ENCODE data around the gene TPH2. TPM values are rescaled to one million over a fixed set of nuclear protein-coding genes. Genes with fewer than 3 reads are reported as not detected.

TPH2 gene
- total and polyA plus RNA-seq, 2 of the 4 experiments (the other 2 are of a cell fraction), result not detected

GRCh38 chr12:71904629-71905028, 34.0 kb upstream of the TPH2 start:
- H2BK15ac ChIP-seq (ENCODE audit: low read depth, low read length), result no peak overlapping the region
- no peak overlapping the region for H3K4me3 ChIP-seq (ENCODE audit: insufficient read depth, low read depth, low read length)
- POLR2A ChIA-PET (ENCODE audit: unreplicated experiment), result no interaction called here
- H3K4me2 ChIP-seq (ENCODE audit: low read depth, low read length), result no peak overlapping the region
- dilution Hi-C loops (cut with HindIII; ENCODE audit: low sequenced_read_pairs, unreplicated experiment), result no loop called here
- H2BK5ac ChIP-seq (ENCODE audit: low read depth, low read length, poor library complexity, severe bottlenecking), result no peak overlapping the region
- intact Hi-C loops (cut with micrococcal nuclease), result no loop called here
- no peak overlapping the region for H3K18ac ChIP-seq (ENCODE audit: low read depth, low read length)
- no peaks in the 10 kb centered on the region for H4K20me1 ChIP-seq (ENCODE audit: insufficient read depth, low read length)
- CTCF ChIA-PET, result interaction anchor here (0.6 kb wide), 1 partner anchor 11 kb away, joined by 3 read pairs; no protein-coding TSS in a partner anchor
- WGBS, 2 experiments (ENCODE audit: extremely low coverage in 2 of 2, insufficient read length in 1 of 2), result no CpG with 5 or more reads among the region's 1 CpG
- H2AK5ac ChIP-seq (ENCODE audit: low read depth, low read length), result no peak overlapping the region
- no peak overlapping the region for H4K91ac ChIP-seq (ENCODE audit: insufficient read depth, low read depth, low read length)
- no peak overlapping the region for H4K5ac ChIP-seq (ENCODE audit: low read depth, low read length)
- H2BK20ac ChIP-seq (ENCODE audit: low read depth, low read length), result no peak overlapping the region
- no peak overlapping the region for H2AK9ac ChIP-seq (replicated peaks; ENCODE audit: low read depth, low read length, poor library complexity)
- H2BK120ac ChIP-seq (ENCODE audit: low read depth, low read length), result no peak overlapping the region
- H3K9me1 ChIP-seq (ENCODE audit: insufficient read depth, low read length), result no peaks in the 10 kb centered on the region
- ATAC-seq (ENCODE audit: low read depth) (no peak), DNase-seq (no peak)
- in situ Hi-C loops (cut with MboI; ENCODE audit: low sequenced_read_pairs), result no loop called here
- no peaks in the 10 kb centered on the region for H3K27me3 ChIP-seq (ENCODE audit: control insufficient read depth, insufficient read depth, low read length)
- no peak overlapping the region for H3K56ac ChIP-seq (ENCODE audit: extremely low read depth, insufficient read depth, low read length)
- no peak overlapping the region for H3K4ac ChIP-seq (ENCODE audit: low read depth, low read length)
- no peak overlapping the region for H2AFZ ChIP-seq (replicated peaks; ENCODE audit: low read length, poor library complexity)
- H3K14ac ChIP-seq (replicated peaks; ENCODE audit: low read depth, low read length), result no peak overlapping the region
- TF ChIP-seq MXI1 (IDR thresholded peaks at IDR 0.05; ENCODE audit: borderline replicate concordance, low read depth, low read length), result no peak
- no peak for TF ChIP-seq RFX5 (IDR thresholded peaks at IDR 0.05; ENCODE audit: low read depth, low read length)
- TF ChIP-seq CTCF (conservative IDR thresholded peaks at IDR 0.05; ENCODE audit: low read depth, low read length), result no peak
- no peak for TF ChIP-seq MAFK (IDR thresholded peaks at IDR 0.05; ENCODE audit: low read depth, low read length)
- TF ChIP-seq NFE2L2 (IDR thresholded peaks at IDR 0.05; ENCODE audit: low read depth, low read length), result no peak
- TF ChIP-seq MAZ (IDR thresholded peaks at IDR 0.05; ENCODE audit: borderline replicate concordance, low read depth, low read length), result no peak
- no peak for TF ChIP-seq CEBPB (IDR thresholded peaks at IDR 0.05; ENCODE audit: low read depth, low read length)
- TF ChIP-seq BHLHE40 (IDR thresholded peaks at IDR 0.05; ENCODE audit: low read depth, low read length), result no peak
- TF ChIP-seq RAD21 (IDR thresholded peaks at IDR 0.05; ENCODE audit: low read length), result no peak
- H3K79me1 ChIP-seq (ENCODE audit: low read depth in 1 of 2, low read length in 2 of 2), result no peaks in the 10 kb centered on the region
- no peak overlapping the region for H4K8ac ChIP-seq (ENCODE audit: low read depth in 2 of 2, low read length in 2 of 2)
- H3K4me1 ChIP-seq (ENCODE audit: control insufficient read depth, insufficient read depth, low read length), result peaks cover 6% of the 10 kb centered on the region; the same call in 1 of the 2 replicates
- peaks cover 5% of the 10 kb centered on the region for H3K36me3 ChIP-seq (ENCODE audit: control insufficient read depth, insufficient read depth, low read length)
- no peak overlapping the region for H3K23ac ChIP-seq (ENCODE audit: low read depth, low read length)
- no peak overlapping the region for H3K9ac ChIP-seq (ENCODE audit: low read depth, low read length)
- no peaks in the 10 kb centered on the region for H3K9me3 ChIP-seq (ENCODE audit: control insufficient read depth, insufficient read depth, low read length)
- BruUV-seq (replicated peaks), result no TSS peak
- no peak overlapping the region for H3K27ac ChIP-seq (ENCODE audit: insufficient read depth, low read length)
